Cardiac muscle cell (in vitro differentiated cells and primary cell): ENCODE data around the gene ZNHIT3. TPM values are rescaled to one million over a fixed set of nuclear protein-coding genes. Genes with fewer than 3 reads are reported as not detected.

Experiments used
- DNase-seq, 2 donors: peaks; one replicate each; pipeline versions ENCODE4 v3.0.0 to v3.0.0-alpha.2; 2010 to 2017; ENCODE audit warnings: low read depth in 1 of 2, low spot score in 1 of 2
- H3K27ac ChIP-seq: fragments of 200-600 bp; sonication (generic); 2 replicates; pipeline ENCODE4 v1.5.1; 2016
- H3K27me3 ChIP-seq: fragments of 200-600 bp; sonication (generic); 2 replicates; pipeline ENCODE4 v1.6.0; 2016; ENCODE audit warnings: control low read depth
- H3K36me3 ChIP-seq: fragments of 200-600 bp; sonication (generic); 2 replicates; pipeline ENCODE4 v1.5.1; 2016; ENCODE audit warnings: control low read depth
- H3K4me1 ChIP-seq: fragments of 200-600 bp; sonication (generic); 2 replicates; pipeline ENCODE4 v1.8.1; 2017; ENCODE audit warnings: low read depth, mild to moderate bottlenecking, mixed run types
- H3K4me3 ChIP-seq: fragments of 200-600 bp; sonication (generic); 2 replicates; pipeline ENCODE4 v1.5.1; 2016; ENCODE audit warnings: mild to moderate bottlenecking
- H3K9me3 ChIP-seq: fragments of 200-600 bp; sonication (generic); 2 replicates; pipeline ENCODE4 v1.5.1; 2017; ENCODE audit warnings: low read depth, mild to moderate bottlenecking, control low read depth
- CTCF ChIP-seq: IDR thresholded peaks from 2 replicates; pipeline ENCODE4 v1.5.1; 2012; ENCODE audit warnings: low read depth, mild to moderate bottlenecking, low read length
- polyA plus RNA-seq: library from polyadenylated mRNA; unstranded; fragments of >200 nt; fragmentation: Nextera tagmentation; extraction: Ambion mirVana; gene quantifications from 2 replicates; pipeline ENCODE4 v1.2.1, GENCODE V29; 2016
- total RNA-seq: library from RNA; depleted of rRNA; stranded (reverse); fragments of >200 nt; gene quantifications from 2 replicates; pipeline ENCODE4 v1.2.3, GENCODE V29; 2016

The ZNHIT3 gene
- total and polyA plus RNA-seq, 2 experiments from 2014 or later, result 37.4 to 103 TPM

GRCh38 chr17:36532435-36532975 is 46.0 kb downstream of the ZNHIT3 start:
- DNase-seq, result no peak

DNA sequence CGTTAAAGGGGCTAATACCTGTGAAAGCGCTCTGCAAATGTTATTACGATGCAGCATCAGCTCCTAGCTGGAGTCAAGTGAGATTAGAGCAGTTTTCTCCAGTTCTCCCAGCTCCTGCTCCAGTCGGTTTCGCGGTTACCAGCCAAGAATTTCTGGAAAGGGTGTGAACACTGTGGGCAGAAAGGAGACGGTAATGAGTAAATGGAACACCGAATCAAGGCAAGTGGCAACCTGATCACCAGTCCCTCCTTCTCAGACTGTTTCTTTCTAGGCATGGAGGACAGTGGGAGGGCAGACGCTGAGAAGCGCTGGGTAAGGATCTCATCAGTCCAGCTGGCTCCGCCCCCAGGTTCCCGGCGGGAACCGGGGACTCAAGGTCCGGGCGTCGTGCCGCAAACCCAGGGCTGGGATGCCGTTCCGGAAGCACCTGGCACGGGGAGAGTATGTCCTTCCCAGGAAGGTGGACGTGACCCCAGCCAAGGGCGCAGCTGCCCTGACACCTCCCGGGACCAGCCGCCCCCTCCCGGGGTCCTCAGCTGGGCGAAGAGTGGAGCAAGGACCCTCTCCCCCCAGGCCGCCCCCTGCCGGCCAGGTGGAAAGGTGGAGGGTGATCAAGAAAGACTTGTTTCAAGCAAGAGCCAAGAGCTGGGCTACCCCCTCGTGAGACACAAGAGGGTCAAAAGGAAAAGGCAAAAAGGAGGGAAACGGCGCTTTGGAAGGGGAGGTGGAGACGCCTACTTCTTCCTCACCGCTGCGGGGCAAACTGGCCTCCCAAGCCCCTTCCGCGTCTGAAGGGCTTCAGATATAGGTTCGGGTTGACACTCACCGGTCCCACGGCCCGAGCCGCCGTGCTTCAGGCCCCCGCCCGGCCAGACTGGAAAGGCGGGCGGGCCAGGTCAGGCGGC is 47.7 kb downstream of the ZNHIT3 start:
- Histone ChIP-seq H3K27me3 (no peaks in the 10 kb centered on the region), H3K4me3 (peak overlapping the region; percentile 67), H3K9me3 (no peaks in the 10 kb centered on the region), H3K36me3 (peaks cover 7% of the 10 kb centered on the region), H3K4me1 (no peaks in the 10 kb centered on the region), H3K27ac (peak overlapping the region; percentile 86)
- peak; percentile 66 to 70 for DNase-seq
- peak; percentile 64 for TF ChIP-seq CTCF

More at GRCh38 chr17:36532435-36532975, 46.0 kb downstream of the ZNHIT3 start:
- Histone ChIP-seq H3K9me3 (no peaks in the 10 kb centered on the region), H3K27ac (no peak overlapping the region), H3K4me1 (no peaks in the 10 kb centered on the region), H3K36me3 (peaks cover 12% of the 10 kb centered on the region), H3K4me3 (no peak overlapping the region), H3K27me3 (no peaks in the 10 kb centered on the region)
- no peak for TF ChIP-seq CTCF

- Histone ChIP-seq H3K36me3 (peaks cover 5% of the 10 kb centered on the region), H3K4me1 (no peaks in the 10 kb centered on the region), H3K9me3 (no peaks in the 10 kb centered on the region), H3K27me3 (no peaks in the 10 kb centered on the region), H3K27ac (peak within 1 kb of the TSS; percentile 86), H3K4me3 (peak within 1 kb of the TSS; percentile 67)
- peak; percentile 93 for DNase-seq
- peak; percentile 6 for TF ChIP-seq CTCF
These were observed 48.6 kb downstream of the ZNHIT3 start, which contains the start of the genes MYO19 and PIGW for GRCh38 chr17:36534840-36535668. TSS of gene MYO19 (minus strand) at chr17:36534868. CDS start at chr17:36532538, 2,330 bp downstream. TSS of gene PIGW (plus strand) at chr17:36534987. CDS start at chr17:36537102, 2,115 bp downstream.

- H3K36me3 ChIP-seq, result peaks cover 5% of the 10 kb centered on the region
- H3K4me3 ChIP-seq, result peak overlapping the region; percentile 67
- peak overlapping the region; percentile 86 for H3K27ac ChIP-seq
- no peaks in the 10 kb centered on the region for H3K9me3 ChIP-seq
- DNase-seq, result no peak
- no peaks in the 10 kb centered on the region for H3K27me3 ChIP-seq
- H3K4me1 ChIP-seq, result no peaks in the 10 kb centered on the region
- no peak for TF ChIP-seq CTCF
These were observed 49.2 kb downstream of the ZNHIT3 start for GRCh38 chr17:36535669-36536081.

DNA sequence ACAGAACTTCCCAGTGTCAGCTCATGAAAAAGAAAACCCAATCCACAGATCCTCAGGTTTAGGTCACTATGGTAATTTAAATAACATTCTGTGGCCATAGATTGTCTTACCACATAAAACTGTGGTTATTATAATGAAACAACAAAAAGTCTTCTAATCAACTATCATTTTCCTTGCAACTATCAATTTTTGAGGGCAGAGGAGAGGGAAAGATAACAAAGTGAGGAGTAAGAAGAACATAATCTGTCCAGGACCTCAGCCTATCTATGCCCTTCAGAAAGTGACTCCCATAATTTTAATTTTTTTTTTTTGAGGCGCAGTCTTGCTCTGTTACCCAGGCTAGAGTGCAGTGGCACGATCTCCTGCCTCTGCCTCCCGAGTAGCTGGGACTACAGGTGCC is 54.2 kb downstream of the ZNHIT3 start:
- TF ChIP-seq CTCF, result no peak
- Histone ChIP-seq H3K27ac (no peak overlapping the region), H3K4me1 (peaks cover 3% of the 10 kb centered on the region), H3K36me3 (no peaks in the 10 kb centered on the region), H3K27me3 (no peaks in the 10 kb centered on the region), H3K4me3 (no peak overlapping the region), H3K9me3 (no peaks in the 10 kb centered on the region)
- no peak for DNase-seq
